ENCODE measurements around the gene MPRIP. TPM values are rescaled to one million over a fixed set of nuclear protein-coding genes. Genes with fewer than 3 reads are reported as not detected.

MPRIP gene
- polyA plus RNA-seq, 1 donor from 2014 or later = 47.3 TPM

- no peaks in the 10 kb centered on the region for H3K36me3 ChIP-seq (ENCODE audit: insufficient read depth, low read length)
- no peaks in the 10 kb centered on the region for H3F3A ChIP-seq (ENCODE audit: insufficient read depth, low read length, poor library complexity, severe bottlenecking)
- no peak overlapping the region for H3K4me3 ChIP-seq (ENCODE audit: low read length)
- H4K20me1 ChIP-seq (ENCODE audit: insufficient read depth) = no peaks in the 10 kb centered on the region
- no peaks in the 10 kb centered on the region for H3K9me2 ChIP-seq (ENCODE audit: insufficient read depth, low read length)
- TF ChIP-seq REST (IDR thresholded peaks at IDR 0.05; ENCODE audit: borderline replicate concordance) (no peak), EZH2 (IDR thresholded peaks at IDR 0.05; ENCODE audit: borderline replicate concordance, insufficient read depth, low read length, poor library complexity, severe bottlenecking) (no peak), CTCF (IDR thresholded peaks at IDR 0.05; ENCODE audit: poor library complexity, severe bottlenecking) (no peak)
- no peaks in the 10 kb centered on the region for H3K27me3 ChIP-seq (ENCODE audit: insufficient read depth, low read depth, low read length)
- H3K79me2 ChIP-seq (replicated peaks; ENCODE audit: insufficient read depth, low read length) = no peaks in the 10 kb centered on the region
- H3K9me3 ChIP-seq (ENCODE audit: low read length) = no peaks in the 10 kb centered on the region
- H3K4me2 ChIP-seq (ENCODE audit: low read length) = no peak overlapping the region
- no peak overlapping the region for H3K9ac ChIP-seq (ENCODE audit: low read length)
- H3K27ac ChIP-seq (ENCODE audit: low read length) = no peak overlapping the region
- H2AFZ ChIP-seq (ENCODE audit: low read depth, low read length) = no peak overlapping the region
Observed at GRCh38 chr17:17164676-17165075, 122.4 kb downstream of the MPRIP start.

GRCh38 chr17:17165666-17166308 lies 123.5 kb downstream of the MPRIP start:
- Histone ChIP-seq H4K20me1 (ENCODE audit: insufficient read depth) (no peaks in the 10 kb centered on the region), H3K36me3 (ENCODE audit: insufficient read depth, low read length) (no peaks in the 10 kb centered on the region), H3K4me2 (ENCODE audit: low read length) (no peak overlapping the region), H3K79me2 (replicated peaks; ENCODE audit: insufficient read depth, low read length) (no peaks in the 10 kb centered on the region), H3K9me3 (ENCODE audit: low read length) (no peaks in the 10 kb centered on the region), H3K4me3 (ENCODE audit: low read length) (no peak overlapping the region), H3K9me2 (ENCODE audit: insufficient read depth, low read length) (no peaks in the 10 kb centered on the region), H2AFZ (ENCODE audit: low read depth, low read length) (no peak overlapping the region), H3F3A (ENCODE audit: insufficient read depth, low read length, poor library complexity, severe bottlenecking) (no peaks in the 10 kb centered on the region), H3K27me3 (ENCODE audit: insufficient read depth, low read depth, low read length) (no peaks in the 10 kb centered on the region), H3K27ac (ENCODE audit: low read length) (no peak overlapping the region), H3K9ac (ENCODE audit: low read length) (no peak overlapping the region)
- TF ChIP-seq EZH2 (IDR thresholded peaks at IDR 0.05; ENCODE audit: borderline replicate concordance, insufficient read depth, low read length, poor library complexity, severe bottlenecking) = no peak
- TF ChIP-seq SMC3 (conservative IDR thresholded peaks at IDR 0.05; ENCODE audit: poor library complexity) = no peak
- TF ChIP-seq REST (IDR thresholded peaks at IDR 0.05; ENCODE audit: borderline replicate concordance) = no peak
- no peak for TF ChIP-seq POLR2AphosphoS5 (IDR thresholded peaks at IDR 0.05)
- TF ChIP-seq TAF1 (IDR thresholded peaks at IDR 0.05; ENCODE audit: low read depth) = no peak
- TF ChIP-seq MXI1 (conservative IDR thresholded peaks at IDR 0.05; ENCODE audit: poor library complexity, severe bottlenecking) = no peak
- TF ChIP-seq RAD21 (conservative IDR thresholded peaks at IDR 0.05) = no peak
- no peak for TF ChIP-seq CTCF (IDR thresholded peaks at IDR 0.05; ENCODE audit: poor library complexity, severe bottlenecking)
- TF ChIP-seq EP300 (conservative IDR thresholded peaks at IDR 0.05; ENCODE audit: poor library complexity, severe bottlenecking) = no peak
